ENCODE measurements around the gene SHB.

Gene SHB

GRCh38 chr9:37986001-37986400, 83.0 kb downstream of the SHB start:
- no peak for DNase-seq

DNA sequence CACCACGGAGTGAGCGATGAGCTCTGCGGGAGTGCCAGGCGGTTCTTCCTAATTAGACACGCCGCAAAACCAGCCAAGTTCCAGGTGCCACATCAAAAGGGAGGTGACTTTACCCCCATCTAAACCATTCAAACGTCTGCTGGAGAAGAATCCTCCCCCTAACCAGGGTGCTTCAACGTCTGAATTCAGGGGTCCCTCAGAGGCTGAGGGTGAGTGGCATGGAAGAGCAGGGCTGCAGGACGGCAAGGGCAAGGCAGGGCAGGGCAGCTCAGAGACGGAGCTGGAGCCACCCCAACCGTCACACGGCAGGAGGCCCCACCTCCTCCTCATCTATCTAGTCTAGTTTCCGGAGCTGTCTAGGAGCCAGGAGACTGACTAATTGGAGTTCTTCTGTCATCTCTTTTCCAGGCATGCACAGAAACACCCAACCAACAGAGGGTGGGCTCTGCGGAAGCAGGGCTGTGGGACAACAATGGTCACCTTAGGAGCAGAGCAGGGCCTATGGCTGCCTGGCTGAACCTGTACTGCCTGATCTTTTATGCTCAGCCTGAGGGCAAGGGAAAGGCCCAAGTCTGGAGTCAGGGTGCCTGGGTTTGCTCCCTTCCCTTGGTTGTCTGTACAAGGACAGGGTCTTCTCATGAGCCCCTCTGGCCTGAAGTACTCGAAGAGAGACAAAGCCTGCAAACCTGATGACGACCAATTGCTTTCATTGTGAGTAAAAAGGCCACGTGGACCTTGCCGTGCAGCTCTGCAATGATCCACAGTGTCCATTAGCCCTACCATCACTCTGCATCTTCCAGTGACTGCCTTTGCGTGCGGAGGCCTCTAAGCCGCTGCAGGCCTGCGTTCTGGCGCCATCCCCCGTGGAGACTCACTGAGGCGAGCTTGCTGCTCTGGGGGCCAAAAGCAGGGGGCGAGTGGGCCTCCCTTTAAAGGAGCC, 84.1 kb downstream of the SHB start:
- DNase-seq, result no peak

GRCh38 chr9:37984278-37984671, 84.8 kb downstream of the SHB start:
- DNase-seq, result no peak

DNA sequence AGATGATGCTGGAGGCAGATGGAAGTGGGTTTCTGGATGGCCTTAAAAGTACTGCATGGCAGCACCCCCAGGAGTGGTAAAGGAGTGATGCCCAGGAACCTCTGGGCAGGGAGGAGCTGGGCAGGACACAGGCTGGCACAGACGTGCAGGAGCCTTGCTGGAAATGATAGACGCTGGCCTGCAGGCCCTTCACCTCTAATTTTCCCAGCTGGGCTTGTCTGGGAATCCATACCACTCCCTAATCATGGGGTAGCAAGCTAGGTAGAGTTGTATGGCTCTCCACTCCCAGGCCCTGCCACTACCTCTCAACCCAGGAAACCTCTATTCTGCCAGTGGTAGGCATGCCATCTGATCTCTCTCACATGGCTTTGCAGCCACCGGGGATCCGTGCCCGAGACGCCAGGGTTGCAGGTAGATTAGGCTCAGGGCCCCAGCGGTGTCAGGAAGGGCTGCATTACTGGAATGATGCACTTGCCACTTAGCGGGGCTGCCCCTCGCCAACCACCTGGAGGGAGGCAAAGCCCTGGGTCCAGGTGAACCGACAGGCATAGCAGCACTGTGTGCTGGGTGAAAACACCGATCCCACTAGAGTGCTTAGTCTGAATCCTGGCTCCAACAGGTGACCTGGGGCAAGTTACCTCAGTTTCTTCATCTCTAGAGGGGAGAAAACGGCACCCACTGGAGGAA, 85.5 kb downstream of the SHB start:
- DNase-seq, result no peak

DNA sequence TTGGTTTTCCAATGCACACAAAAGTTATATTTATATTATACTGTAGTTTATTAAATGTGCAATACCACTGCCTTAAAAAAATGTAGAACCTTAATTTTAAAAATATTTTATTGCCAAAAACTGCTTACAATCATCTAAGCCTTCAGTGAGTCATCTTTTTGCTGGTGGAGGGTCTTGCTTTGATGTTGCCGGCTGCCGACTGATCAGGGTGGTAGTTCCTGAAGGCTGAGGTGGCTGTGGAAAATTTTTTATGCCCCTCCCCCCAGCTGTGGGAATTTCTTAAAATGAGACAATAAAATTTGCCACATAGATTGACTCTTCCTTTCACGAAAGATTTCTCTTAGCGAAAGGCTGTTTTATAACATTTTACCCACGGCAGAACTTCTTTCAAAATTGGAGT, 89.2 kb downstream of the SHB start:
- no peak for DNase-seq

DNA sequence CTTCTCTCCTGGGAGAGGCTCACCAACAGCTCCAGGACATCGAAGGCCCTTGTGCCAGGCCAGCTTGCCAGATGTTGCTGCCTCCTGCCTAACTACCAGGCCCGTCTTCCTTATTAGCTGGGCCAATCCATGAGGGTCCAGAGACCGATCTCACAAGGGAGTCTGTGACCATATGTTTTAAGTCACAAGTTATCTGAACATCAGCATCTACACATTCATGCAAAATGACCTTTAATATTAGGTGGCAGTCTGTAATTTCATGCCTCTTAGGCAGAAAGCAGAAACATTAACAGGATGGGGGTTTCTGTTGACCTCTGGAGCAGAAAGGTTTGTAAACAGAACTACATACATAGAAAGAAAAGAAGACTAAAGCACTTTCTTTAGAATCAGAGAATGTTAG, 90.0 kb downstream of the SHB start:
- no peak for DNase-seq

GRCh38 chr9:37978481-37978864, 90.6 kb downstream of the SHB start:
- no peak for DNase-seq

DNA sequence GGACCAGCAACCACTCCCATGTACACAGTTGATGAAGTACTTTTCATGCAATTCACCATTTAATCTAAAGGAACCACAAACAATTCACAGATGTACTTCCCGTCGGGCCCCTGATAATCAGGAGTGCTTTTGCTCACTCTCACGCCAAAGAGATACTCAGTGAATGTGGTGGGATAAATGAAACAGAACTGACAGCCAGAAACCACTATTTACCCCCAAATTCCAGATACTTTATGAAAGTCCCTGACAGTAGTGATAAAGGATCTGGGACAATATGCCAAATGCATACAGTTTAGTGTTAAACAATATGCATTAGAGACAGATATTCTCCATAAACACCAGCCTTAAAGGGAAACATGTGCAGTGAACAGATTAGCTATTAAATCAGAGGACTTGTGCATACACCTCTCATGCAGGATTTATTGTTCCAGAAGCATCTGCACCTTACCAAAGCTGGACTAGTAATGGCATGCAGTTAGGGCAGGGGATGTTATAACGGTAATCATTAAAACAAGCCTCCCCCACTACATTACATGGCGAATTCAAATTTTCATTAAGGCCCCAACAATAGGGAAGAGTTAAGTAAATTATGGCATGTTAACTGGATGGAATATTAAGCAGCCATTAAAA, 91.1 kb downstream of the SHB start:
- no peak for DNase-seq

- no peak for DNase-seq
Observed at GRCh38 chr9:37976714-37977477, 92.1 kb downstream of the SHB start.

- DNase-seq, result no peak
Observed at GRCh38 chr9:37975639-37976038, 93.4 kb downstream of the SHB start.

DNA sequence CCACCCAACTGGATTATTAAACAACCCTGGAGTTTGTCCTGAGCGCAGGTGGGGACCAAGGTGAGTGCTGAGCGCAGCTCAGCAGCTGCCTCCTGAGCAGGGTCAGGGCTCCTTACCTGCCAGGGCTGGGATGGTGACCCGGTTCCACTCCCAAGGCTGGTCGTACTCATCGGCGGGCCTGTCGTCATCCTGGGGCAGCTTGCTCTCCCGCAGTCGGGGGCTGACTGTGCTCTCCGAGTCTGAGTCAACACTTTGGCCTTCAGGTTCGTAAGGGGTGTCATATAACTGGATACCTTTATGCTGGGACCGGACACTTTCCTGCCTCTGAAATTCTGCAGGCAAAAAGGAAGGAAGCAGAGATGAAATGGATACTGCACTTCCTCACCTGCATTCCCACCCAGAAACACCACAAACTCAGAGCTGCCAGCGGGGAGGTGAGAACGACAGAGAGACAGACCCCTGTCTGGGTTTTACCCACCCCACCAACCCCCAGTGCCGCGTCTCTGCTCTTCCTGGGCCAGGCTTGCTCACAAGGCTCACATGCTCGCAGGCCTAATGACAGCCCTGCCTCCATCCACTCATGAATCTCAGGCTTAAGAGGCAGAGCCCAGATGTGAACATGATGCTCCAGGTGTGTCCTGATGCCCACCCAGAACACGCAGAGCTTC, 94.4 kb downstream of the SHB start:
- DNase-seq, result no peak

- DNase-seq, result no peak
Observed at GRCh38 chr9:37972351-37972848, 96.6 kb downstream of the SHB start.

DNA sequence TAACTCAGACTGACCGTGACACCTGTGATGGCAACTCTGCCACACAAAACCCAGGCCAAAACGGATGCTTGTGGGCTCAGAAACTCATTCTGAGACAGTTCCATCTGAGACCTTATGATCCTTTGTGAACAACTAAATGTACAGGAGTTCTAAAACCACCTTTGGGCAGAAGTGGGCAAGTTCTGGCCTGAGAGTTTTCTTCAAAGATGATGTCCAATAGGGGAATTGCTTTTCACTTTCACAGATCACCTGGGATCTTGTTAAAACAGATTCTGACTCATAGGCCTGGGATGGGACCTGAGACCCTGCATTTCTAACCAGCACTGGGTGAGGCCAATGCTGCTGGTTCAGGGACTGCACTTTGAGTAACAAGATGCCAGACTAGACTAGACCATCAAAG, 97.3 kb downstream of the SHB start:
- no peak for DNase-seq

- no peak for DNase-seq
Observed at GRCh38 chr9:37971108-37971459, 97.9 kb downstream of the SHB start.

DNA sequence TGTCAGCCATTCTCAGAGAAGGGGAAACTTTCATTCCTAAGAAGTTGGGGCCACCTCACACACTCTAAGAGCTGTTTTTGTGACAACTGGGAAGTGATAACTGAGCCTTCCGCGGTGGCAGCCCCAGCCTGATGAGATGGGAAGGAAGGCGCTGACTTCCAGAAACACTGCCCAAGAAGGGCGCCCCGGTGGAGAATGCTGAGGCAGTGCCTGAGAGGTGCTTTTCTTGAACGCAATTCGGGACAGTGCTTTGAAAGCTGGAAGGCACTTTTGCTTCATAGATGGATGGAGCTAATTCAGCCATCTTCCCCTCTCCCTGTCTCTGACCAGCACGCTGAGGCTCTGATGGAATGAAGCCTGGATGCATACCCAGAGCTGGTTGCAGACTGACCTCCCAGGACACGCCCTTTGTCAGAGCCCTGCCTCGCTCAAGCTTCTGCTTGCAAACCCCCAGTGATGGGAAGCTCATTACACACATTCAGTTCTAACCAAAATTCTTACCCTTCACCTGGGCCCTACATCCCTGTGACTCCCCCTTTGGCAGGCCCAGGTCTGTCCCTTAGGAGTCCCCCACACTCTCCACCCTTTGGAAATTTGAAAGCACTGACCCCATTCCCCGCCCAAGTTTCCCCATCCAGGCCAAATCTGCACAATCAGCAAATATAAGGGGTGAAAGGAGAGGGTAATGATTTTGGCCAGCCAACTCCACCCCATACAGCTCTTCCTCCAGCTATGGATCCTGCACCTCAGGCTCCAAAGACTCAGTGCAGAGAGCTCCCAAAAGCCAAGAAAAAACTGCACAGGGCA, 98.5 kb downstream of the SHB start:
- DNase-seq, result no peak

- no peak for DNase-seq
Observed at GRCh38 chr9:37969558-37970300, 99.3 kb downstream of the SHB start.

DNA sequence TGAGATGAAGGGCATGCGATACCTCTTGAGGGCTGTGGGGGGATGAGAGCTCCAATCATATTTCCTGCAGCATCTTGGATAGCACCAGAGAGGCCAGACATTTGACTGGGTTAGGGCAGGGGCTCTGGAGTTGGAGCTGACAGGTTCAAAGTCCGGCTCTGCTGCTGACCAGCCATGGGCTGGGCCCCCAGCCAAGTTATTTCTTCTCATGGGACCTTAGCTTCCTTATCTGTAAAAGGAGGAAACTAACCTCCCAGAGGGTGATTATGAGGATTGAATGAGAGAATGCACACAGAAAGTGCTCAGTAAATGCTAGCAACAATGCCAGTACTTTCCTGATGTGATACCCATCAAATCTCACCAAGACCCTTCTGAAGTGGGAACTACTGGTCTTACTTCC, 99.9 kb downstream of the SHB start:
- DNase-seq, result no peak

GRCh38 chr9:37968228-37968701, 100.8 kb downstream of the SHB start:
- DNase-seq, result no peak

GRCh38 chr9:37967761-37968080, 101.3 kb downstream of the SHB start:
- no peak for DNase-seq

GRCh38 chr9:37967014-37967760, 101.8 kb downstream of the SHB start:
- DNase-seq, result no peak

Measured in activated CD4-positive, alpha-beta T cell treated with anti-CD3 and anti-CD28 coated beads for 4 hours (primary cell).